B cell (primary cell): Measurements from ENCODE around the gene SLC9A3. TPM values are rescaled to one million over a fixed set of nuclear protein-coding genes. Genes with fewer than 3 reads are reported as not detected.

Experiments used
- ATAC-seq: fragments of 200-7000 bp; cut with Tn5 transposase; one replicate; pipeline ENCODE4 v1.10.0; 2021; ENCODE audit warnings: low read depth, mild to moderate bottlenecking, moderate number of reproducible peaks, moderate library complexity
- CTCF ChIA-PET: fragments of 350-600 bp; sonication (Branson Sonifier 250); formaldehyde crosslinking; loops from one replicate; lab custom pipeline; 2021; ENCODE audit warnings: antibody characterized with exemption, inconsistent platforms; lab: Charles Lee
- POLR2A ChIA-PET: fragments of 350-600 bp; sonication (Branson Sonifier 250); formaldehyde crosslinking; loops from one replicate; lab custom pipeline; 2021; ENCODE audit warnings: antibody characterized with exemption; lab: Charles Lee
- DNase-seq: peaks from one replicate; pipeline ENCODE4 v3.0.0; 2013
- H2AFZ ChIP-seq: 2 replicates; pipeline ENCODE4 v1.6.1; 2012; ENCODE audit warnings: mild to moderate bottlenecking, low read depth, low read length; ENCODE audit not compliant: insufficient read depth, poor library complexity, severe bottlenecking
- H3K27ac ChIP-seq, 2 donors: 1 replicate in 1 of 2; 2 replicates in 1 of 2; pipeline ENCODE4 v1.5.1; 2012 to 2013; ENCODE audit warnings: low read length in 2 of 2, mild to moderate bottlenecking in 2 of 2, moderate library complexity in 1 of 2
- H3K27me3 ChIP-seq, 4 experiments: fragments of 200-600 bp in 1 of 4; sonication (generic) in 1 of 4; replicated peaks in 1 of 4; 1 replicate in 2 of 4; 2 replicates in 2 of 4; pipeline versions ENCODE4 v1.6.1 to v1.7.0; 2013 to 2016; ENCODE audit warnings: low read length in 3 of 4, mild to moderate bottlenecking in 2 of 4, mixed read lengths in 1 of 4, moderate library complexity in 1 of 4; ENCODE audit not compliant: insufficient read depth in 4 of 4, control insufficient read depth in 3 of 4; ENCODE audit errors: control extremely low read depth in 1 of 4
- H3K36me3 ChIP-seq, 2 experiments: replicated peaks in 1 of 2; 1 replicate in 1 of 2; 2 replicates in 1 of 2; pipeline versions ENCODE4 v1.6.1 to v1.7.1; 2013; ENCODE audit warnings: low read length in 1 of 2; ENCODE audit not compliant: insufficient read depth in 2 of 2, control insufficient read depth in 1 of 2; ENCODE audit errors: control extremely low read depth in 1 of 2, extremely low read depth in 1 of 2
- H3K4me1 ChIP-seq, 2 donors: fragments of 200-600 bp in 1 of 2; sonication (generic) in 1 of 2; 1 replicate in 1 of 2; 2 replicates in 1 of 2; pipeline versions ENCODE4 v1.5.1 to v1.6.1; 2013 to 2017; ENCODE audit warnings: low read length in 2 of 2; ENCODE audit not compliant: control insufficient read depth in 2 of 2, insufficient read depth in 2 of 2
- H3K4me2 ChIP-seq: replicated peaks from 2 replicates; pipeline ENCODE3; 2012; ENCODE audit warnings: mild to moderate bottlenecking, low read depth, low read length; ENCODE audit not compliant: poor library complexity, severe bottlenecking
- H3K4me3 ChIP-seq, 5 experiments: fragments of 200-600 bp in 1 of 5; sonication (generic) in 1 of 5; 1 replicate in 3 of 5; 2 replicates in 2 of 5; pipeline versions ENCODE4 v1.5.1 to v1.7.0; 2011 to 2016; ENCODE audit warnings: low read length in 4 of 5, mild to moderate bottlenecking in 4 of 5, low read depth in 2 of 5, control low read depth in 1 of 5, moderate library complexity in 1 of 5; ENCODE audit not compliant: insufficient read depth in 1 of 5; ENCODE audit errors: control extremely low read depth in 1 of 5, extremely low read depth in 1 of 5
- H3K79me2 ChIP-seq: fragments of 200-600 bp; sonication (generic); one replicate; pipeline ENCODE4 v1.6.0; 2016; ENCODE audit warnings: low read length; ENCODE audit not compliant: control insufficient read depth, insufficient read depth
- H3K9ac ChIP-seq: fragments of 200-600 bp; sonication (generic); 2 replicates; pipeline ENCODE4 v1.6.1; 2017; ENCODE audit warnings: mild to moderate bottlenecking, low read length, moderate library complexity
- H3K9me3 ChIP-seq, 3 donors: one replicate each; pipeline versions ENCODE4 v1.6.1 to v1.7.1; 2013; ENCODE audit warnings: low read length in 2 of 3; ENCODE audit not compliant: control insufficient read depth in 2 of 3, insufficient read depth in 1 of 3; ENCODE audit errors: control extremely low read depth in 1 of 3
- H4K20me1 ChIP-seq: 2 replicates; pipeline ENCODE4 v1.6.0; 2012; ENCODE audit warnings: mild to moderate bottlenecking, low read length; ENCODE audit not compliant: insufficient read depth, control insufficient read depth, poor library complexity, severe bottlenecking
- H3K27ac Mint-ChIP-seq: one replicate; pipeline ENCODE4 v1.8.0; 2021; ENCODE audit warnings: mixed read lengths
- H3K27me3 Mint-ChIP-seq: one replicate; pipeline ENCODE4 v1.8.0; 2021; ENCODE audit warnings: mixed read lengths
- H3K4me1 Mint-ChIP-seq: one replicate; pipeline ENCODE4 v1.8.0; 2021; ENCODE audit warnings: mixed read lengths
- H3K4me3 Mint-ChIP-seq: one replicate; pipeline ENCODE4 v1.8.0; 2021; ENCODE audit warnings: mixed read lengths
- H3K9me3 Mint-ChIP-seq: one replicate; pipeline ENCODE4 v1.8.0; 2022; ENCODE audit warnings: mixed read lengths; ENCODE audit not compliant: insufficient read depth
- EZH2 ChIP-seq: IDR thresholded peaks from 2 replicates; pipeline ENCODE4 v1.6.1; 2012; ENCODE audit warnings: borderline replicate concordance, low read depth, mild to moderate bottlenecking, moderate library complexity, low read length; ENCODE audit not compliant: insufficient read depth, poor library complexity, severe bottlenecking
- WGBS: methylation state at CpG from one replicate; pipeline ENCODE4 v1.1.5; 2013; ENCODE audit warnings: missing lambda C conversion rate; ENCODE audit not compliant: insufficient coverage; 5-methylcytosine and 5-hydroxymethylcytosine counted together
- intact Hi-C: fragments of 100-400 bp; cut with micrococcal nuclease; formaldehyde crosslinking; loops from one replicate; pipeline ENCODE4 v1.10.0; 2022
- polyA plus RNA-seq: library from polyadenylated mRNA; depleted of rRNA; stranded (reverse); fragments of >200 nt; gene quantifications from 2 replicates; pipeline ENCODE4 v1.2.3, GENCODE V29; 2012
- total RNA-seq, 2 donors: library from RNA; stranded (reverse); fragments of 120-200 nt in 1 of 2; gene quantifications; 1 replicate in 1 of 2; 2 replicates in 1 of 2; pipeline versions ENCODE4 v1.2.3 to v1.2.4, GENCODE V29; 2013 to 2022
- TF ChIP-seq, protein P1 (sequence below): fragments of 200-600 bp; IDR thresholded peaks from one replicate; pipeline ENCODE4 v1.8.0; 2022; ENCODE audit warnings: antibody characterized with exemption, mild to moderate bottlenecking

Gene SLC9A3
- total and polyA plus RNA-seq, 2 donors (not counting 1 experiment from before 2014, with no cell fraction given): 0.84 to 2.0 TPM

DNA sequence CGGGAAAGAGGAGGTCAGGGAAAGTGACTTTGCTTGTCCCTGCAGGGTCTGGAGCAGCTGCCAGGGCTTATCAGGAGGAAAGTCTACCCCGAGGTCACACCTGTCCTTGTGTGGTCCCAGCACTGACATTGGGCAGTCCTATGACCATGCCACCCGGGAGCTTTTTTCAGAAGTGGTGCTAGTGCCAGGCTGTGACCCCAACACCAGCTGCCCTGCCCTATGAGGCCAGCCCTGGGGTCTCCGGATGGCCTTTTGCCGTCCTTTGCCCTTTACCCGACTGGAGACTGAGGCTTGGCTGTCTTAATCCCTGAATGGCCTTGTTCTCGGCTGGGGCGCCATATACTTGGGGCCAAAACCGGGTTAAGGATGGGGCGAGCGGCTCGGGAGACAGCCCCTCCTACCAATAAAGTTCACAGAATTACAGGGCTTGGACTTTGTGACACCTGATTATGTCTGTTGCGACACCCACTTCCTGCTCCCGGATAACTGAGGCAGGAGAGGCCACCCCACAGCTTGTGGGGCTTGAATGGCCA, 22.2 kb upstream of the SLC9A3 start:
- TF ChIP-seq EZH2: no peak
- TF ChIP-seq, protein P1, sequence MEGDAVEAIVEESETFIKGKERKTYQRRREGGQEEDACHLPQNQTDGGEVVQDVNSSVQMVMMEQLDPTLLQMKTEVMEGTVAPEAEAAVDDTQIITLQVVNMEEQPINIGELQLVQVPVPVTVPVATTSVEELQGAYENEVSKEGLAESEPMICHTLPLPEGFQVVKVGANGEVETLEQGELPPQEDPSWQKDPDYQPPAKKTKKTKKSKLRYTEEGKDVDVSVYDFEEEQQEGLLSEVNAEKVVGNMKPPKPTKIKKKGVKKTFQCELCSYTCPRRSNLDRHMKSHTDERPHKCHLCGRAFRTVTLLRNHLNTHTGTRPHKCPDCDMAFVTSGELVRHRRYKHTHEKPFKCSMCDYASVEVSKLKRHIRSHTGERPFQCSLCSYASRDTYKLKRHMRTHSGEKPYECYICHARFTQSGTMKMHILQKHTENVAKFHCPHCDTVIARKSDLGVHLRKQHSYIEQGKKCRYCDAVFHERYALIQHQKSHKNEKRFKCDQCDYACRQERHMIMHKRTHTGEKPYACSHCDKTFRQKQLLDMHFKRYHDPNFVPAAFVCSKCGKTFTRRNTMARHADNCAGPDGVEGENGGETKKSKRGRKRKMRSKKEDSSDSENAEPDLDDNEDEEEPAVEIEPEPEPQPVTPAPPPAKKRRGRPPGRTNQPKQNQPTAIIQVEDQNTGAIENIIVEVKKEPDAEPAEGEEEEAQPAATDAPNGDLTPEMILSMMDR: no peak
- ChIA-PET CTCF (no interaction called here), POLR2A (no interaction called here)
- 93% methylated on average over 14 of the region's 14 CpGs for WGBS
- H3K4me3 Mint-ChIP-seq: no peak overlapping the region
- H3K4me1 Mint-ChIP-seq: peaks cover 28% of the 10 kb centered on the region
- Histone ChIP-seq H3K36me3 (no peaks in the 10 kb centered on the region), H4K20me1 (no peaks in the 10 kb centered on the region), H3K9me3 (peaks cover 0 to 70% (median 23%) of the 10 kb centered on the region in 3 donors), H3K4me3 (no peak overlapping the region), H3K4me2 (no peak overlapping the region), H3K27ac (no peak overlapping the region), H3K27me3 (peaks cover 0 to 62% (median 27%) of the 10 kb centered on the region in 4 experiments), H3K79me2 (no peaks in the 10 kb centered on the region), H3K4me1 (peaks cover 36 to 44% of the 10 kb centered on the region in 2 donors), H2AFZ (no peak overlapping the region), H3K9ac (no peak overlapping the region)
- ATAC-seq: no peak
- H3K27me3 Mint-ChIP-seq: peaks cover 29% of the 10 kb centered on the region
- no peak for DNase-seq
- intact Hi-C loops: no loop called here
- no peaks in the 10 kb centered on the region for H3K9me3 Mint-ChIP-seq
- H3K27ac Mint-ChIP-seq: no peak overlapping the region

DNA sequence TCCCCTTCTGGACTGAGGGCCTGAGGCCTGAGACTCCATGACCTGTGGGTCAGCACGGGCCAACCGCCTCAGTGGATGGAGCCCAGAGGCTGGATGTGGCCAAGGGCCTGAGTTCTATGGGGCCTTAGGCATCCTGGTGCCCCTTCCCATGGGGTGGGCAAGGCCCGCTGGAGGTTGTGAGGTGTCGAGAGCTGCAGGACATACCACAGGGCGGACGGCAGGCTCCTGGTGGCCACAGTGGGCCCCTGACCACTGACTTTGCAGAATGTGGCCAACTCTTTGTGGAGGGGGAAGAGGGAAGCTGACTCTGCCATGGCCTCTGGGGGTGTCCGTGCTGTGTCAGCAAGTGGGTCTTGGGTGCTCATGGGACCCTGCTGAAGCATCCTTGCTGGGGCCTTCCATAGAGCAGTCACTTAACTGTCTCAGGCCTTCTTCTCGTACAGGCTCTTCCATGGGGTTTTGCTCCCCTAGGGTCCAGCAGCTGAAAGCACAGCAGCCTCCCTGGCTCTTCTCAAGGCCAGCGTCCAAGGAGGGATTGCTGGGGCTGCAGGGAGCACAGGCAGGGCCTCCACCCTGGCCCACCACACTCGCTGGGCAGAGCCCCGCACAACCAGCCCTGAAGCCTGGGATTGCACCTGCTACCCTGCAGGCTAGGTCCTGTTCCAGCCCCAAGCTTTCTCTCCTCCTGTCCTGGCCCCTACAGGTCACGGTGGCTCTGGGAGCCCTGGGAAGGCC, 21.6 kb upstream of the SLC9A3 start:
- Histone ChIP-seq H3K4me3 (no peak overlapping the region), H3K9me3 (peaks cover 0 to 75% (median 23%) of the 10 kb centered on the region in 3 donors), H3K27ac (no peak overlapping the region), H3K4me1 (peaks cover 36 to 44% of the 10 kb centered on the region in 2 donors), H3K36me3 (no peaks in the 10 kb centered on the region), H3K4me2 (no peak overlapping the region), H3K27me3 (peaks cover 0 to 68% (median 31%) of the 10 kb centered on the region in 4 experiments), H4K20me1 (no peaks in the 10 kb centered on the region), H3K79me2 (no peaks in the 10 kb centered on the region), H2AFZ (no peak overlapping the region), H3K9ac (no peak overlapping the region)
- ChIA-PET POLR2A (no interaction called here), CTCF (no interaction called here)
- H3K27ac Mint-ChIP-seq: no peak overlapping the region
- H3K9me3 Mint-ChIP-seq: no peaks in the 10 kb centered on the region
- TF ChIP-seq, protein P1: no peak
- no peak for TF ChIP-seq EZH2
- ATAC-seq (no peak), DNase-seq (no peak)
- peaks cover 28% of the 10 kb centered on the region for H3K4me1 Mint-ChIP-seq
- H3K4me3 Mint-ChIP-seq: no peak overlapping the region
- peaks cover 24% of the 10 kb centered on the region for H3K27me3 Mint-ChIP-seq
- 98% methylated on average over 10 of the region's 12 CpGs for WGBS
- intact Hi-C loops: loop anchor here (2.0 kb wide), 1 partner anchor 73 kb away; no protein-coding TSS in a partner anchor
